ENCODE results near the gene PRKCA.
A peak's percentile ranks its signal among the peaks of the same experiment; 100 is the strongest.
"Not testable (repeated sequence)": the region's sequence is repeated elsewhere in the genome, so short reads cannot be mapped to it uniquely, and the experiment has no call there.

The PRKCA gene

DNA sequence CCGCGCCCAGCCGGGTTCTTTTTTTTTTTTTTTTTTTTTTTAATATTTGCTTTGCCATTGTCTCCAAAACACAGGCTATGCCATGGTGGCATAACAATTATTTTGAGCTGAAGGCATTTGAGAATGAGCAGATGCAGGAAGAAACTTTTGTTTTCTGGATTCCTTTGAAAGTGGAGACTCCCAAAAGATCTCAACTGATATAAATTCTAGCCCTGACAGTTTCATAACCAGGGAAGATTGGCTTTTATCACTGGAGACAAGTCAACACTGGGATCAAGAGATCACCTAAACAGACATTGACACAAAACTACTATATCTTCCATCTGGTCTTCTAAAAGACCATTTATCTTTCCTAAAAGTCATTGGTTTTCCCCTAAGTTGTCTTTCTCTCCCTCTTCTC is 10.1 kb upstream of the PRKCA start:
- DNase-seq (ENCODE audit: low read depth), result no peak
- TF ChIP-seq MYC (IDR thresholded peaks at IDR 0.05; ENCODE audit: low read depth, low read length) (no peak), POLR2A (IDR thresholded peaks at IDR 0.05; ENCODE audit: extremely low read depth, insufficient read length) (no peak)
- TF ChIP-seq, protein P1, sequence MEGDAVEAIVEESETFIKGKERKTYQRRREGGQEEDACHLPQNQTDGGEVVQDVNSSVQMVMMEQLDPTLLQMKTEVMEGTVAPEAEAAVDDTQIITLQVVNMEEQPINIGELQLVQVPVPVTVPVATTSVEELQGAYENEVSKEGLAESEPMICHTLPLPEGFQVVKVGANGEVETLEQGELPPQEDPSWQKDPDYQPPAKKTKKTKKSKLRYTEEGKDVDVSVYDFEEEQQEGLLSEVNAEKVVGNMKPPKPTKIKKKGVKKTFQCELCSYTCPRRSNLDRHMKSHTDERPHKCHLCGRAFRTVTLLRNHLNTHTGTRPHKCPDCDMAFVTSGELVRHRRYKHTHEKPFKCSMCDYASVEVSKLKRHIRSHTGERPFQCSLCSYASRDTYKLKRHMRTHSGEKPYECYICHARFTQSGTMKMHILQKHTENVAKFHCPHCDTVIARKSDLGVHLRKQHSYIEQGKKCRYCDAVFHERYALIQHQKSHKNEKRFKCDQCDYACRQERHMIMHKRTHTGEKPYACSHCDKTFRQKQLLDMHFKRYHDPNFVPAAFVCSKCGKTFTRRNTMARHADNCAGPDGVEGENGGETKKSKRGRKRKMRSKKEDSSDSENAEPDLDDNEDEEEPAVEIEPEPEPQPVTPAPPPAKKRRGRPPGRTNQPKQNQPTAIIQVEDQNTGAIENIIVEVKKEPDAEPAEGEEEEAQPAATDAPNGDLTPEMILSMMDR (IDR thresholded peaks at IDR 0.05; ENCODE audit: low read depth, low read length), result no peak
- TF ChIP-seq, protein P2, sequence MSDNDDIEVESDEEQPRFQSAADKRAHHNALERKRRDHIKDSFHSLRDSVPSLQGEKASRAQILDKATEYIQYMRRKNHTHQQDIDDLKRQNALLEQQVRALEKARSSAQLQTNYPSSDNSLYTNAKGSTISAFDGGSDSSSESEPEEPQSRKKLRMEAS (IDR thresholded peaks at IDR 0.05; ENCODE audit: low read depth, low read length), result no peak
- no peak overlapping the region for H3K4me3 ChIP-seq (ENCODE audit: low read depth, low read length)

DNA sequence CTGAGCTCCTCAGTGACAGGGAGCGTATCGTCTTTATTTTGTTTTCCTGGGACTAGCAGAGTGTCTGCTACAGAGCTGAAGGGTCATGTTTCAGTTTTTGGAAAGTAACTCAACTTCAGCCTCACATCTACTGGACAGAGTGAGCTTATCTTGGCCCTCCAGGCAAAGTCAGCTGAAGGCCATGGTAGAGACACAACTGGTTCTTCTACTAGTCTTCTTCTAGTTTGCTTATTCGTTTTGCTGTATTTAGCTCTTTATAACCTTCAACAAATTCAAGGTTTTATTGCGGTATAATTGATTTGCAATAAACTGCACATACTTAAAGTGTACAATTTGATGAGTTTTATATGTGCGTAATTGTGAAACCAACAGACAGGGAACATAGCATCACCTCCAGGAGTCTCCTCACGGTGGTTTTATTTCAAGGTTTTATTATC is 6.1 kb upstream of the PRKCA start:
- TF ChIP-seq POLR2A (IDR thresholded peaks at IDR 0.05; ENCODE audit: extremely low read depth, insufficient read length) (no peak), MYC (IDR thresholded peaks at IDR 0.05; ENCODE audit: low read depth, low read length) (no peak)
- TF ChIP-seq, protein P2 (IDR thresholded peaks at IDR 0.05; ENCODE audit: low read depth, low read length), result no peak
- TF ChIP-seq, protein P1 (IDR thresholded peaks at IDR 0.05; ENCODE audit: low read depth, low read length), result no peak
- no peak overlapping the region for H3K4me3 ChIP-seq (ENCODE audit: low read depth, low read length)
- no peak for DNase-seq (ENCODE audit: low read depth)

DNA sequence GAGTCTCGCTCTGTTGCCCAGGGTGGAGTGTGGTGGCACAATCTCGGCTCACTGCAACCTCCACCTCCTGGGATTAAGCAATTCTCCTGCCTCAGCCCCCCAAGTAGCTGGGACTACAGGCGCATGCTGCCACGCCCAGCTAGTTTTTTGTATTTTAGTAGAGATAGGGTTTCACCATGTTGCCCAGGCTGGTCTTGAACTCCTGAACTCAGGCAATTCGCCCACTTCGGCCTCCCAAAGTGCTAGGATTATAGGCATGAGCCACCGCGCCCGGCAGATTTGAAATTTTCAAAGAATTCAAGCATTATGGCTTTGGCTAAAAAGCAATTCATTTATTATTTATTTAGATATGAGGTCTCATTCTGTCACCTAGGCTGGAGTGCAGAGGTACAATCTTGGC is 5.0 kb upstream of the PRKCA start:
- DNase-seq (ENCODE audit: low read depth); H3K4me3 ChIP-seq (ENCODE audit: low read depth, low read length): not testable (repeated sequence)

DNA sequence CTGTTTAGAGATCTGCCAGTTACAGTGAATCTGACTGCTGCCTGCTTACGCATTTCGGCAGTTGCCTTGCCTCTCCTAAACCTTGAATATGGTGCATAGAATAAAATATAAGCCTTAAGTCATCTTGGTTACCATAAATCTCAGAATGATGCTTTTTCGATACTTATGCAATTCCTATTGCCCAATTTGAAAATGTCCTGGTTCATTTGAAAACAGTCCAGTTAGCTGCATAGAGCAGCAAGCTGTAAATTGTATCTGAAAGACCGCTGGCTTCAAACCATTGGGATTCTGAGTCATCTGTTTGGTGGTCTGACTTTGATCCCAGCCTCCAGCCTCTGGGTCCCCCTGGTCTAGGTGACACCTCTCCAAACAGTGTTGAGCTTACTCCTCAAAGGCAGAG is 2.7 kb upstream of the PRKCA start:
- DNase-seq (ENCODE audit: low read depth), result no peak
- TF ChIP-seq MYC (IDR thresholded peaks at IDR 0.05; ENCODE audit: low read depth, low read length) (no peak), POLR2A (IDR thresholded peaks at IDR 0.05; ENCODE audit: extremely low read depth, insufficient read length) (no peak)
- TF ChIP-seq, protein P2 (IDR thresholded peaks at IDR 0.05; ENCODE audit: low read depth, low read length), result no peak
- TF ChIP-seq, protein P1 (IDR thresholded peaks at IDR 0.05; ENCODE audit: low read depth, low read length), result no peak
- H3K4me3 ChIP-seq (ENCODE audit: low read depth, low read length), result no peak overlapping the region

DNA sequence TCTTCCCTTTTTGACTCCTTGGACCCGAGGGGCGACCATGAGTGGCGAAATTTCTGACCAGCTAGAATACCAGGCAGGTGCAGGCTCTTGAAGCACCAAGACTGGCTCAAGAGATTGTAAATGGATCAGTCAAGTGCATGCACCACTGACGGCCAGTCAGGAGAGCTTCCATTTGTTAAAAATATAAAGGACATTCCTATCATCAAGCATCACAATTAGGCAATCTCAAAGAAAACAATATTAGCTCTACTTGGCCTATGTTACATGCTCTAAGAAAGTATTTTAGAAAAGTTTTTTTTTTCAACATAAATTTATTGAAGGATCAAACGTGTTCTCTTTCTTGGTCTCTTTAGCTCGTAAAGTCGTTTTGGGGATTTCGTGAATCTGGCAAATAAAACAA is 1.5 kb upstream of the PRKCA start:
- no peak for DNase-seq (ENCODE audit: low read depth)
- TF ChIP-seq MYC (IDR thresholded peaks at IDR 0.05; ENCODE audit: low read depth, low read length) (no peak), POLR2A (IDR thresholded peaks at IDR 0.05; ENCODE audit: extremely low read depth, insufficient read length) (no peak)
- TF ChIP-seq, protein P2 (IDR thresholded peaks at IDR 0.05; ENCODE audit: low read depth, low read length), result no peak
- TF ChIP-seq, protein P1 (IDR thresholded peaks at IDR 0.05; ENCODE audit: low read depth, low read length), result no peak
- no peak overlapping the region for H3K4me3 ChIP-seq (ENCODE audit: low read depth, low read length)

DNA sequence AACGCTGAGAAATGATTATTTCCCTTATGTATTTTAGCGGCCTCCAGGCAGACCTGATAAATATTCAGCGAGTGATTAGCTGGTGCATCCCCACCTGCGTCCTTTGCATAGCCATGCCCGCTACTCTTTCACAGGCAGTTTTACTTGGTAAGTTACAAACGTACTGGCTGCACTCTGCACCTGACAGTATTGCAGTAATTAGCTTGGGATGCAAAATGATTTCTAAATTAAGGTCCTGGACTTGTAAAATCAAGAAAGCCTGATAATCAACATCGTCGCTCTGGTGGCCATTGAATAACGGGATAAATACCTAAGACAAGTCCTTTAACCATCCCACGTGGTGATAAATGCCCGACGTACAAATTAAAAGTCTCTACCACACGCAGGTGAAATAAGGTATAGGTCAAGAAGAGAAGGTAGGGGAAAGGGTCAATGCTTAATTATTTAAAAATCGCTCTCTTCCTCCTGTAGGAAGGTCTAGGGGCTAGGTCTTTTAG is 998 bp upstream of the PRKCA start:
- H3K4me3 ChIP-seq (ENCODE audit: low read depth, low read length), result peak overlapping the region; percentile 46
- no peak for DNase-seq (ENCODE audit: low read depth)
- TF ChIP-seq MYC (IDR thresholded peaks at IDR 0.05; ENCODE audit: low read depth, low read length), result no peak
- no peak for TF ChIP-seq POLR2A (IDR thresholded peaks at IDR 0.05; ENCODE audit: extremely low read depth, insufficient read length)
- TF ChIP-seq, protein P2 (IDR thresholded peaks at IDR 0.05; ENCODE audit: low read depth, low read length), result no peak
- TF ChIP-seq, protein P1 (IDR thresholded peaks at IDR 0.05; ENCODE audit: low read depth, low read length), result no peak

Data from NB4 (cell line).